K562 (cell line): ENCODE measurements around the gene GNG7. TPM values are rescaled to one million over a fixed set of nuclear protein-coding genes. Genes with fewer than 3 reads are reported as not detected.

Experiments used
- ATAC-seq: fragments of 200-7000 bp; cut with Tn5 transposase; 3 replicates; pipeline ENCODE4 v1.9.1; 2020; ENCODE audit warnings: moderate library complexity
- BruUV-seq: library from RNA; stranded (reverse); fragments of 400-500 nt; replicated peaks from 2 replicates; lab custom pipeline; 2021; lab: Mats Ljungman, UMichigan
- CTCF ChIA-PET: fragments of 300-600 bp; formaldehyde crosslinking; extraction: SDS; loops from one replicate; lab custom pipeline; 2021; ENCODE audit warnings: low intra/inter-chr PET ratio; lab: Yijun Ruan, JAX
- POLR2A ChIA-PET: fragments of 300-600, 350-650 bp; sonication (Branson Sonifier 250); formaldehyde crosslinking; extraction: SDS; loops from one replicate; lab custom pipeline; 2021; ENCODE audit warnings: antibody characterized with exemption, inconsistent platforms; lab: Yijun Ruan, JAX
- DNase-seq, 4 experiments: peaks; one replicate each; pipeline versions ENCODE4 v3.0.0 to v3.0.0-alpha.2; 2011 to 2018; ENCODE audit warnings: low spot score in 3 of 4, mixed read lengths in 3 of 4; ENCODE audit errors: extremely low read depth in 1 of 4
- FAIRE-seq: peaks from 2 replicates; lab custom pipeline; 2011; peaks lifted over from hg19 to GRCh38; lab: Jason Lieb, UNC
- H2AFZ ChIP-seq: 2 replicates; pipeline ENCODE4 v1.6.0; 2011; ENCODE audit warnings: low read depth, low read length, control low read depth, inconsistent platforms
- H3K27ac ChIP-seq: fragments of 200-600 bp; 3 replicates; pipeline ENCODE4 v1.8.0; 2011; ENCODE audit warnings: low read depth, mild to moderate bottlenecking, control low read depth, inconsistent platforms, low read length, moderate library complexity, mixed read lengths; ENCODE audit errors: extremely low read depth
- H3K27me3 ChIP-seq, 2 experiments: fragments of 300-600 bp in 1 of 2; 2 replicates in 1 of 2; 3 replicates in 1 of 2; pipeline versions ENCODE4 v1.6.0 to v1.8.0; 2011; ENCODE audit warnings: inconsistent platforms in 2 of 2, low read length in 2 of 2, mild to moderate bottlenecking in 1 of 2, mixed read lengths in 1 of 2, moderate library complexity in 1 of 2; ENCODE audit not compliant: control insufficient read depth in 2 of 2, insufficient read depth in 2 of 2
- H3K36me3 ChIP-seq: fragments of 300-600 bp; 3 replicates; pipeline ENCODE4 v1.8.0; 2011; ENCODE audit warnings: mild to moderate bottlenecking, low read length, inconsistent platforms; ENCODE audit not compliant: control insufficient read depth, insufficient read depth
- H3K4me1 ChIP-seq, 2 experiments: fragments of 200-600 bp in 1 of 2; replicated peaks in 1 of 2; 2 replicates in 1 of 2; 3 replicates in 1 of 2; pipeline versions ENCODE4 v1.5.1 to v1.8.0; 2011; ENCODE audit warnings: inconsistent platforms in 2 of 2, low read length in 2 of 2, mild to moderate bottlenecking in 1 of 2, mixed read lengths in 1 of 2, moderate library complexity in 1 of 2; ENCODE audit not compliant: control insufficient read depth in 2 of 2, insufficient read depth in 2 of 2
- H3K4me2 ChIP-seq: 2 replicates; pipeline ENCODE4 v1.6.1; 2011; ENCODE audit warnings: low read length, control low read depth, inconsistent platforms, mixed read lengths; ENCODE audit not compliant: insufficient read depth
- H3K4me3 ChIP-seq: fragments of 200-600 bp; sonication (generic), shearing (Covaris generic); 2 replicates; pipeline ENCODE4 v1.5.1; 2016; ENCODE audit warnings: control low read depth, inconsistent platforms
- H3K79me2 ChIP-seq: fragments of 200-600 bp; 3 replicates; pipeline ENCODE4 v1.8.0; 2011; ENCODE audit warnings: low read length, inconsistent platforms; ENCODE audit not compliant: control insufficient read depth, insufficient read depth
- H3K9ac ChIP-seq, 2 experiments: 2 replicates each; pipeline versions ENCODE4 v1.6.0 to v1.6.1; 2011; ENCODE audit warnings: low read depth in 2 of 2, low read length in 2 of 2, control low read depth in 1 of 2, inconsistent platforms in 1 of 2, mild to moderate bottlenecking in 1 of 2, mixed read lengths in 1 of 2; ENCODE audit not compliant: insufficient read depth in 1 of 2
- H3K9me1 ChIP-seq: one replicate; pipeline ENCODE4 v1.6.0; 2011; ENCODE audit warnings: inconsistent platforms, mild to moderate bottlenecking, low read length, moderate library complexity; ENCODE audit not compliant: control insufficient read depth, insufficient read depth
- H3K9me3 ChIP-seq: replicated peaks from 2 replicates; pipeline ENCODE4 v1.5.1; 2011; ENCODE audit warnings: low read depth, low read length, inconsistent platforms; ENCODE audit not compliant: control insufficient read depth, insufficient read depth
- H4K20me1 ChIP-seq: replicated peaks from 2 replicates; pipeline ENCODE4 v1.6.1; 2011; ENCODE audit warnings: low read length, inconsistent platforms, mixed read lengths; ENCODE audit not compliant: control insufficient read depth, insufficient read depth
- GABPA ChIP-seq: fragments of 200-800 bp; sonication (Bioruptor generic); conservative IDR thresholded peaks from 2 replicates; pipeline ENCODE4 v1.6.1; 2016; ENCODE audit warnings: low read depth, missing genetic modification characterization, missing compliant biosample characterization
- GATAD2A ChIP-seq: fragments of 450-650 bp; IDR thresholded peaks from 2 replicates; pipeline ENCODE4 v1.6.1; 2017
- HLTF ChIP-seq: fragments of 450-650 bp; IDR thresholded peaks from 2 replicates; pipeline ENCODE4 v1.6.1; 2016
- MAX ChIP-seq: sonication (generic); formaldehyde crosslinking; IDR thresholded peaks from 2 replicates; pipeline ENCODE4 v1.9.0; 2022; ENCODE audit warnings: mild to moderate bottlenecking, missing genetic modification reagents
- POLR2AphosphoS2 ChIP-seq: IDR thresholded peaks from 2 replicates; pipeline ENCODE4 v1.6.1; 2012; ENCODE audit warnings: low read length, improper control_type of control experiment
- SMC3 ChIP-seq: conservative IDR thresholded peaks from 2 replicates; pipeline ENCODE4 v1.6.1; 2011; ENCODE audit warnings: low read depth, low read length, improper control_type of control experiment; ENCODE audit not compliant: insufficient read depth
- TRIM24 ChIP-seq, 2 experiments: fragments of 450-650 bp; IDR thresholded peaks; 2 replicates each; pipeline ENCODE4 v1.6.1; 2016
- WGBS: fragments of 100-300 bp; shearing (Covaris generic); methylation state at CpG from one replicate; pipeline ENCODE4 v1.1.6; 2016; ENCODE audit warnings: low coverage, mixed read lengths; ENCODE audit not compliant: insufficient coverage; ENCODE audit errors: missing lambda C conversion rate; 5-methylcytosine and 5-hydroxymethylcytosine counted together
- in situ Hi-C: fragments of 300-500 bp; cut with MboI; formaldehyde crosslinking; loops from 4 replicates; pipeline ENCODE4 v1.15.0; 2018; ENCODE audit warnings: inconsistent platforms, mixed read lengths
- intact Hi-C: fragments of 100-400 bp; cut with micrococcal nuclease; formaldehyde crosslinking; loops from 2 replicates; pipeline ENCODE4 v1.14.2; 2022
- polyA plus RNA-seq, 8 experiments: library from polyadenylated mRNA; depleted of rRNA in 4 of 8; stranded (reverse) in 5 of 8; unstranded in 3 of 8; fragments of >200 nt; fragmentation: Nextera tagmentation in 2 of 8; fragmentation: Illumina TruSeq in 1 of 8; extraction: Ambion mirVana in 2 of 8; extraction: Trizol in 1 of 8; gene quantifications; 2 replicates each; pipeline versions ENCODE4 v1.2.1 to v1.2.3, GENCODE V29; 2011 to 2014; ENCODE audit warnings: inconsistent platforms in 1 of 8, missing spikeins in 1 of 8
- total RNA-seq, 7 experiments: library from RNA; depleted of rRNA in 6 of 7; stranded (reverse); fragments of >200 nt in 6 of 7; fragmentation: Illumina TruSeq in 2 of 7; extraction: Trizol in 2 of 7; gene quantifications; 2 replicates each; pipeline versions ENCODE4 v1.2.1 to v1.2.3, GENCODE V29; 2011 to 2021; ENCODE audit warnings: low replicate concordance in 1 of 7
- TF ChIP-seq, protein P1 (sequence below): IDR thresholded peaks from 3 replicates; pipeline ENCODE4 v1.6.1; 2011; ENCODE audit warnings: borderline replicate concordance, mild to moderate bottlenecking, moderate library complexity; ENCODE audit not compliant: insufficient read length; ENCODE audit errors: extremely low read depth

GNG7 gene
- total and polyA plus RNA-seq, 9 of the 15 experiments (the other 6 are each of a cell fraction or from before 2014, with no cell fraction given) = 0.01 to 0.20 (median 0.06) TPM; not detected in 1

DNA sequence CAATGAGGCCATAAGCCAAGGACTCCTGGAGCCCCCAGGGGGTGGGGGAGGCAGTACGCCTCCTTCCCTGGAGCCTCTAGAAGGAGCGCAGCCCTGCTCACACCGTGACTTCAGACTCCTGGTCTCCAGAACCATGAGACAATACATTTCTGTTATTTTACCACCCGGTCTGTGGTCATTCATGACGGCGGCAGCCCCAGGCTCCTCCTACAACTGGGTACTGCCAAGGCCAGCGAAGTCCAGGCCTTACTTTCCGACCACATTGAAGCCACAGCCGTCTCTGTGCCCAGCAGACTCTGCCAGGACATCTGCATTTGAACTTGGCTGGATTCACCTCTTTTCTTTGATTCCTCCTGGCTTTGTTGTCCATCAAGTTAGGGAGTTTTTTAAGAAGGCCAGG lies 10.5 kb downstream of the GNG7 start:
- POLR2A ChIA-PET = no interaction called here
- Histone ChIP-seq H2AFZ (no peak overlapping the region), H3K9me3 (no peaks in the 10 kb centered on the region), H3K4me3 (no peak overlapping the region), H3K79me2 (no peaks in the 10 kb centered on the region), H3K4me2 (no peak overlapping the region), H3K9me1 (no peaks in the 10 kb centered on the region)
- in situ Hi-C loops = no loop called here
- TF ChIP-seq, protein P1, sequence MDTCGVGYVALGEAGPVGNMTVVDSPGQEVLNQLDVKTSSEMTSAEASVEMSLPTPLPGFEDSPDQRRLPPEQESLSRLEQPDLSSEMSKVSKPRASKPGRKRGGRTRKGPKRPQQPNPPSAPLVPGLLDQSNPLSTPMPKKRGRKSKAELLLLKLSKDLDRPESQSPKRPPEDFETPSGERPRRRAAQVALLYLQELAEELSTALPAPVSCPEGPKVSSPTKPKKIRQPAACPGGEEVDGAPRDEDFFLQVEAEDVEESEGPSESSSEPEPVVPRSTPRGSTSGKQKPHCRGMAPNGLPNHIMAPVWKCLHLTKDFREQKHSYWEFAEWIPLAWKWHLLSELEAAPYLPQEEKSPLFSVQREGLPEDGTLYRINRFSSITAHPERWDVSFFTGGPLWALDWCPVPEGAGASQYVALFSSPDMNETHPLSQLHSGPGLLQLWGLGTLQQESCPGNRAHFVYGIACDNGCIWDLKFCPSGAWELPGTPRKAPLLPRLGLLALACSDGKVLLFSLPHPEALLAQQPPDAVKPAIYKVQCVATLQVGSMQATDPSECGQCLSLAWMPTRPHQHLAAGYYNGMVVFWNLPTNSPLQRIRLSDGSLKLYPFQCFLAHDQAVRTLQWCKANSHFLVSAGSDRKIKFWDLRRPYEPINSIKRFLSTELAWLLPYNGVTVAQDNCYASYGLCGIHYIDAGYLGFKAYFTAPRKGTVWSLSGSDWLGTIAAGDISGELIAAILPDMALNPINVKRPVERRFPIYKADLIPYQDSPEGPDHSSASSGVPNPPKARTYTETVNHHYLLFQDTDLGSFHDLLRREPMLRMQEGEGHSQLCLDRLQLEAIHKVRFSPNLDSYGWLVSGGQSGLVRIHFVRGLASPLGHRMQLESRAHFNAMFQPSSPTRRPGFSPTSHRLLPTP = no peak
- TF ChIP-seq MAX (CRISPR knock-in tag) (no peak), GABPA (tag) (no peak), GATAD2A (no peak), TRIM24 (IDR thresholded peaks at IDR 0.05) (no peak), SMC3 (no peak), HLTF (no peak), POLR2AphosphoS2 (no peak)
- TF ChIP-seq, all 486 proteins: peak for 0
- CTCF ChIA-PET = no interaction called here
- BruUV-seq = no TSS peak
- DNase-seq = no peak
- no peaks in the 10 kb centered on the region for H4K20me1 ChIP-seq
- ATAC-seq = no peak
- H3K27me3 ChIP-seq = peaks cover 13 to 69% of the 10 kb centered on the region in 2 experiments
- intact Hi-C loops = no loop called here
- H3K4me1 ChIP-seq = no peaks in the 10 kb centered on the region; a peak in 1 of 5 replicates
- FAIRE-seq = no peak
- no peak overlapping the region for H3K9ac ChIP-seq
- no peaks in the 10 kb centered on the region for H3K36me3 ChIP-seq
- 31% methylated on average over 9 of the region's 9 CpGs for WGBS
- H3K27ac ChIP-seq = no peak overlapping the region
